ENCODE data around the gene LRRC59. TPM values are rescaled to one million over a fixed set of nuclear protein-coding genes. Genes with fewer than 3 reads are reported as not detected.
A peak's percentile ranks its signal among the peaks of the same experiment; 100 is the strongest.

LRRC59 gene
- polyA plus RNA-seq, 1 donor (not counting 4 experiments of a cell fraction or from before 2014, with no cell fraction given), result 152 TPM

- Histone ChIP-seq H3K4me3 (ENCODE audit: control insufficient read depth in 2 of 3, extremely low read depth in 1 of 3, insufficient read depth in 2 of 3, low read depth in 1 of 3, low read length in 3 of 3) (peak overlapping the region; percentile 83 to 90 (median 90)), H3K79me2 (ENCODE audit: control insufficient read depth, insufficient read depth, low read length) (peaks cover 35% of the 10 kb centered on the region), H3K36me3 (ENCODE audit: control insufficient read depth in 2 of 2, extremely low read depth in 1 of 2, insufficient read depth in 2 of 2, low read length in 2 of 2) (peaks cover 2 to 3% of the 10 kb centered on the region in 2 experiments), H3K4me1 (ENCODE audit: control insufficient read depth, extremely low read depth, insufficient read depth, low read length) (peaks cover 31% of the 10 kb centered on the region), H3K27me3 (ENCODE audit: control insufficient read depth, extremely low read depth, insufficient read depth, low read length) (no peaks in the 10 kb centered on the region), H2AFZ (ENCODE audit: control insufficient read depth, low read length) (no peak overlapping the region), H3K9me1 (ENCODE audit: control insufficient read depth, extremely low read depth, insufficient read depth, low read length) (peaks cover 2% of the 10 kb centered on the region), H3K9me3 (ENCODE audit: control insufficient read depth, low read depth, low read length) (no peaks in the 10 kb centered on the region), H4K20me1 (ENCODE audit: control insufficient read depth, extremely low read depth, insufficient read depth, low read length) (no peaks in the 10 kb centered on the region), H3K4me2 (ENCODE audit: control insufficient read depth, extremely low read depth, insufficient read depth, low read depth, low read length) (peak overlapping the region; percentile 99), H3K27ac (ENCODE audit: control insufficient read depth, insufficient read depth, low read length) (peak overlapping the region; percentile 58), H3K9ac (ENCODE audit: control insufficient read depth, extremely low read depth, insufficient read depth, low read length) (peak overlapping the region; percentile 84)
- TF ChIP-seq CTCF (optimal IDR thresholded peaks at IDR 0.05 in 1 of 3, IDR thresholded peaks at IDR 0.05 in 1 of 3, conservative IDR thresholded peaks at IDR 0.05 in 1 of 3; ENCODE audit: extremely low read depth in 1 of 3, insufficient read depth in 2 of 3, low read length in 3 of 3) (no peak), EZH2 (IDR thresholded peaks at IDR 0.05; ENCODE audit: low read length) (no peak)
- FAIRE-seq, result no peak
- no peak for DNase-seq (ENCODE audit: low read depth, low spot score)
- dilution Hi-C loops (cut with MboI; ENCODE audit: extremely low pct_ligation_motif_present, low sequenced_read_pairs), result no loop called here
Observed at GRCh38 chr17:50347117-50347893, 50.0 kb downstream of the LRRC59 start.

- H3K27ac ChIP-seq (ENCODE audit: control insufficient read depth, insufficient read depth, low read length), result peak overlapping the region; percentile 58
- TF ChIP-seq CTCF (optimal IDR thresholded peaks at IDR 0.05 in 1 of 3, IDR thresholded peaks at IDR 0.05 in 1 of 3, conservative IDR thresholded peaks at IDR 0.05 in 1 of 3; ENCODE audit: extremely low read depth in 1 of 3, insufficient read depth in 2 of 3, low read length in 3 of 3) (no peak), EZH2 (IDR thresholded peaks at IDR 0.05; ENCODE audit: low read length) (no peak)
- DNase-seq (ENCODE audit: low read depth, low spot score), result no peak
Observed at GRCh38 chr17:50346313-50347116, 50.8 kb downstream of the LRRC59 start.

More at GRCh38 chr17:50346313-50347116, 50.8 kb downstream of the LRRC59 start:
- no peak for FAIRE-seq
- Histone ChIP-seq H3K9me1 (ENCODE audit: control insufficient read depth, extremely low read depth, insufficient read depth, low read length) (peaks cover 2% of the 10 kb centered on the region), H3K9ac (ENCODE audit: control insufficient read depth, extremely low read depth, insufficient read depth, low read length) (peak overlapping the region; percentile 84), H3K4me1 (ENCODE audit: control insufficient read depth, extremely low read depth, insufficient read depth, low read length) (peaks cover 31% of the 10 kb centered on the region), H3K27me3 (ENCODE audit: control insufficient read depth, extremely low read depth, insufficient read depth, low read length) (no peaks in the 10 kb centered on the region), H3K4me3 (ENCODE audit: control insufficient read depth in 2 of 3, extremely low read depth in 1 of 3, insufficient read depth in 2 of 3, low read depth in 1 of 3, low read length in 3 of 3) (peak overlapping the region; percentile 83 to 90 (median 90)), H3K4me2 (ENCODE audit: control insufficient read depth, extremely low read depth, insufficient read depth, low read depth, low read length) (peak overlapping the region; percentile 99), H3K9me3 (ENCODE audit: control insufficient read depth, low read depth, low read length) (no peaks in the 10 kb centered on the region), H3K79me2 (ENCODE audit: control insufficient read depth, insufficient read depth, low read length) (peaks cover 35% of the 10 kb centered on the region), H2AFZ (ENCODE audit: control insufficient read depth, low read length) (peak overlapping the region; percentile 66), H3K36me3 (ENCODE audit: control insufficient read depth in 2 of 2, extremely low read depth in 1 of 2, insufficient read depth in 2 of 2, low read length in 2 of 2) (peaks cover 0 to 2% of the 10 kb centered on the region in 2 experiments), H4K20me1 (ENCODE audit: control insufficient read depth, extremely low read depth, insufficient read depth, low read length) (no peaks in the 10 kb centered on the region)
- dilution Hi-C loops (cut with MboI; ENCODE audit: extremely low pct_ligation_motif_present, low sequenced_read_pairs), result no loop called here
